GM12892 (cell line): ENCODE results near the gene FMN2.

Experiments used
- POLR2A ChIP-seq: IDR thresholded peaks from 2 replicates; pipeline ENCODE4 v1.6.1; 2011; ENCODE audit warnings: low read depth, low read length, control low read depth
- POLR2AphosphoS5 ChIP-seq: IDR thresholded peaks from 2 replicates; pipeline ENCODE4 v1.6.1; 2011; ENCODE audit warnings: low read depth, low read length, control low read depth
- TAF1 ChIP-seq: IDR thresholded peaks from 2 replicates; pipeline ENCODE4 v1.6.1; 2011; ENCODE audit warnings: low read depth, mild to moderate bottlenecking, control low read depth, low read length, borderline replicate concordance

DNA sequence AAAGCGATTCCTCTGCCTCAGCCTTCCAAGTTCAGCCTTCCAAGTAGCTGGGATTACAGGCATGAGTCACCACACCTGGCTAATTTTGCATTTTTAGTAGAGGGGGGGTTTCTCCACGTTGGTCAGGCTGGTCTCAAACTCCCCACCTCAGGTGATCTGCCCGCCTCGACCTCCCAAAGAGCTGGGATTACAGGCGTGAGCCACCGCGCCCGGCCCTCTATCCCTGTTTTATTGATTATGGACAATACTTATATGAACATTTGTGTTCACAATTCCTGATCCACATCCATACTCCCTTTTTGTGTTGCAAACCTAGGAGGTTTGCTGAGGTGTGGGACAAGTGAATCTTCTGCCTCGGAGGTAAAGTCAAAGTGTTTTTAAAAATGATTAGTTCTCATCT is 275.0 kb downstream of the FMN2 start:
- TF ChIP-seq POLR2AphosphoS5 (no peak), POLR2A (no peak), TAF1 (no peak)
